HCT116 (cell line): ENCODE data around the gene CABYR. TPM values are rescaled to one million over a fixed set of nuclear protein-coding genes. Genes with fewer than 3 reads are reported as not detected.

ENCODE experiments used
- ATAC-seq: fragments of 200-7000 bp; cut with Tn5 transposase; 2 replicates; pipeline ENCODE4 v1.9.1; 2020; ENCODE audit warnings: mild to moderate bottlenecking, moderate library complexity
- BruUV-seq: library from RNA; stranded (reverse); fragments of 400-500 nt; replicated peaks from 2 replicates; lab custom pipeline; 2021; lab: Mats Ljungman, UMichigan
- CTCF ChIA-PET: fragments of 300-600 bp; sonication (Branson Sonifier 250); formaldehyde crosslinking; loops from one replicate; lab custom pipeline; 2021; ENCODE audit warnings: antibody characterized with exemption; lab: Charles Lee
- POLR2A ChIA-PET: fragments of 300-600, 350-600 bp; sonication (Branson Sonifier 250); formaldehyde crosslinking; loops from one replicate; lab custom pipeline; 2021; ENCODE audit warnings: antibody characterized with exemption; lab: Charles Lee
- RAD21 ChIA-PET, 2 experiments: fragments of 300-600 bp; sonication (Branson Sonifier 250); formaldehyde crosslinking; loops; one replicate each; lab custom pipeline; 2023; ENCODE audit warnings: low total read pairs in 2 of 2; ENCODE audit not compliant: uncharacterized antibody in 2 of 2, unreplicated experiment in 2 of 2, low non-redundant PET in 1 of 2; lab: Charles Lee
- DNase-seq: peaks from one replicate; pipeline ENCODE4 v3.0.0-alpha.2; 2010; ENCODE audit warnings: low read depth, low spot score
- H2AFZ ChIP-seq: fragments of 200-600 bp; shearing (Covaris generic), sonication (generic); 2 replicates; pipeline ENCODE4 v1.6.1; 2017; ENCODE audit warnings: low read depth, mixed run types, mixed read lengths, antibody characterized with exemption, low read length; ENCODE audit not compliant: poor library complexity, severe bottlenecking
- H3K27ac ChIP-seq: 2 replicates; pipeline ENCODE4 v1.5.1; 2012; ENCODE audit warnings: low read depth, low read length
- H3K27me3 ChIP-seq: fragments of 200-600 bp; sonication (generic); 2 replicates; pipeline ENCODE4 v1.6.1; 2016; ENCODE audit warnings: mixed run types, low read length, mixed read lengths; ENCODE audit not compliant: insufficient read depth
- H3K36me3 ChIP-seq, 2 experiments: fragments of 200-500 bp in 1 of 2; fragments of 200-600 bp in 1 of 2; sonication (Bioruptor generic) in 1 of 2; sonication (generic) in 1 of 2; 2 replicates each; pipeline versions ENCODE4 v1.5.1 to v1.6.1; 2014 to 2016; ENCODE audit warnings: low read length in 2 of 2, inconsistent platforms in 1 of 2, mixed read lengths in 1 of 2, mixed run types in 1 of 2; ENCODE audit not compliant: insufficient read depth in 2 of 2, control insufficient read depth in 1 of 2
- H3K4me1 ChIP-seq, 2 experiments: fragments of 200-600 bp in 1 of 2; sonication (generic) in 1 of 2; 2 replicates each; pipeline versions ENCODE4 v1.5.1 to v1.6.1; 2012 to 2017; ENCODE audit warnings: low read length in 2 of 2, inconsistent platforms in 1 of 2, mild to moderate bottlenecking in 1 of 2, mixed read lengths in 1 of 2, mixed run types in 1 of 2, moderate library complexity in 1 of 2; ENCODE audit not compliant: insufficient read depth in 2 of 2, control insufficient read depth in 1 of 2
- H3K4me2 ChIP-seq: fragments of 200-600 bp; sonication (generic); 2 replicates; pipeline ENCODE4 v1.6.1; 2017; ENCODE audit warnings: mixed run types, low read length, mixed read lengths
- H3K4me3 ChIP-seq, 2 experiments: fragments of 200-600 bp in 1 of 2; sonication (generic) in 1 of 2; replicated peaks in 1 of 2; 2 replicates each; pipeline ENCODE4 v1.5.1; 2011 to 2016; ENCODE audit warnings: low read length in 2 of 2, control low read depth in 1 of 2, low read depth in 1 of 2, mild to moderate bottlenecking in 1 of 2, mixed read lengths in 1 of 2, mixed run types in 1 of 2
- H3K79me2 ChIP-seq: fragments of 200-600 bp; sonication (generic); 2 replicates; pipeline ENCODE4 v1.6.1; 2017; ENCODE audit warnings: mild to moderate bottlenecking, mixed run types, low read length, moderate library complexity, mixed read lengths; ENCODE audit not compliant: insufficient read depth
- H3K9ac ChIP-seq: fragments of 200-600 bp; sonication (generic); 2 replicates; pipeline ENCODE4 v1.6.1; 2016; ENCODE audit warnings: low read length, mixed read lengths
- H3K9me2 ChIP-seq: fragments of 200-600 bp; sonication (generic), shearing (Covaris generic); 2 replicates; pipeline ENCODE4 v1.6.1; 2017; ENCODE audit warnings: mixed run types, mild to moderate bottlenecking, moderate library complexity; ENCODE audit not compliant: insufficient read depth
- H3K9me3 ChIP-seq, 2 experiments: fragments of 200-500 bp in 1 of 2; fragments of 200-600 bp in 1 of 2; sonication (Bioruptor generic) in 1 of 2; sonication (generic) in 1 of 2; 2 replicates each; pipeline ENCODE4 v1.6.1; 2014 to 2017; ENCODE audit warnings: low read length in 2 of 2, mixed read lengths in 2 of 2, inconsistent platforms in 1 of 2, low read depth in 1 of 2, mild to moderate bottlenecking in 1 of 2, mixed run types in 1 of 2, moderate library complexity in 1 of 2; ENCODE audit not compliant: control insufficient read depth in 1 of 2, insufficient read depth in 1 of 2
- H4K20me1 ChIP-seq: fragments of 200-600 bp; sonication (generic), shearing (Covaris generic); 2 replicates; pipeline ENCODE4 v1.6.1; 2017; ENCODE audit warnings: mixed run types, mild to moderate bottlenecking, moderate library complexity; ENCODE audit not compliant: insufficient read depth
- ATF3 ChIP-seq: IDR thresholded peaks from 2 replicates; pipeline ENCODE4 v1.6.1; 2012
- CBX3 ChIP-seq: IDR thresholded peaks from 2 replicates; pipeline ENCODE4 v1.6.1; 2012; ENCODE audit warnings: low read depth
- CEBPB ChIP-seq: IDR thresholded peaks from 2 replicates; pipeline ENCODE4 v1.6.1; 2012; ENCODE audit warnings: low read depth
- EGR1 ChIP-seq: IDR thresholded peaks from 2 replicates; pipeline ENCODE4 v1.6.1; 2012; ENCODE audit warnings: low read depth
- EZH2 ChIP-seq: fragments of 200-600 bp; sonication (generic); IDR thresholded peaks from 2 replicates; pipeline ENCODE4 v1.6.1; 2017; ENCODE audit warnings: antibody characterized with exemption, mixed run types
- EZH2phosphoT487 ChIP-seq: fragments of 200-600 bp; IDR thresholded peaks from 2 replicates; pipeline ENCODE4 v1.6.1; 2018; ENCODE audit warnings: antibody characterized with exemption, borderline replicate concordance
- JUND ChIP-seq: IDR thresholded peaks from 2 replicates; pipeline ENCODE4 v1.6.1; 2012
- POLR2A ChIP-seq: IDR thresholded peaks from 2 replicates; pipeline ENCODE4 v1.7.0; 2011; ENCODE audit warnings: borderline replicate concordance; ENCODE audit not compliant: insufficient read depth, insufficient read length; ENCODE audit errors: extremely low read depth
- POLR2AphosphoS5 ChIP-seq: IDR thresholded peaks from 2 replicates; pipeline ENCODE4 v1.6.1; 2011; ENCODE audit warnings: mild to moderate bottlenecking, low read depth, low read length, moderate library complexity
- RAD21 ChIP-seq: IDR thresholded peaks from 2 replicates; pipeline ENCODE4 v1.6.1; 2012; ENCODE audit warnings: low read depth, mild to moderate bottlenecking
- SP1 ChIP-seq: IDR thresholded peaks from 2 replicates; pipeline ENCODE4 v1.6.1; 2012; ENCODE audit warnings: low read depth
- SRF ChIP-seq: IDR thresholded peaks from 2 replicates; pipeline ENCODE4 v1.6.1; 2012; ENCODE audit warnings: low read depth
- TCF7L2 ChIP-seq: IDR thresholded peaks from 2 replicates; pipeline ENCODE4 v1.7.0; 2011; ENCODE audit warnings: borderline replicate concordance, inconsistent platforms; ENCODE audit not compliant: insufficient read depth, insufficient read length; ENCODE audit errors: extremely low read depth
- YY1 ChIP-seq: IDR thresholded peaks from 2 replicates; pipeline ENCODE4 v1.6.1; 2011; ENCODE audit warnings: low read length, low read depth, moderate library complexity, mild to moderate bottlenecking; ENCODE audit not compliant: insufficient replicate concordance; ENCODE audit errors: extremely low read depth
- ZFX ChIP-seq: fragments of 450-650 bp; IDR thresholded peaks from 2 replicates; pipeline ENCODE4 v1.6.1; 2017
- intact Hi-C: fragments of 100-400 bp; cut with micrococcal nuclease; formaldehyde crosslinking; loops from 2 replicates; pipeline ENCODE4 v1.10.0; 2022
- total RNA-seq: library from RNA; stranded (reverse); gene quantifications from one replicate; pipeline ENCODE4 v1.2.1, GENCODE V29; 2021; ENCODE audit not compliant: unreplicated experiment
- TF ChIP-seq, protein P1 (sequence below): IDR thresholded peaks from 2 replicates; pipeline ENCODE4 v1.6.1; 2012
- TF ChIP-seq, protein P2 (sequence below), 3 experiments: fragments of 200-600 bp in 1 of 3; sonication (generic) in 1 of 3; IDR thresholded peaks in 2 of 3; conservative IDR thresholded peaks in 1 of 3; 2 replicates each; pipeline ENCODE4 v1.5.1; 2012 to 2017; ENCODE audit warnings: low read depth in 2 of 3, low read length in 2 of 3, antibody characterized with exemption in 1 of 3, borderline replicate concordance in 1 of 3, control low read depth in 1 of 3, mild to moderate bottlenecking in 1 of 3, mixed read lengths in 1 of 3, mixed run types in 1 of 3, moderate library complexity in 1 of 3; ENCODE audit not compliant: insufficient read depth in 1 of 3
- TF ChIP-seq, protein P3 (sequence below): IDR thresholded peaks from 2 replicates; pipeline ENCODE4 v1.6.1; 2011; ENCODE audit warnings: mild to moderate bottlenecking, low read length, moderate library complexity; ENCODE audit not compliant: insufficient replicate concordance; ENCODE audit errors: extremely low read depth

Gene CABYR
- total RNA-seq, 1 experiment from 2014 or later = not detected

DNA sequence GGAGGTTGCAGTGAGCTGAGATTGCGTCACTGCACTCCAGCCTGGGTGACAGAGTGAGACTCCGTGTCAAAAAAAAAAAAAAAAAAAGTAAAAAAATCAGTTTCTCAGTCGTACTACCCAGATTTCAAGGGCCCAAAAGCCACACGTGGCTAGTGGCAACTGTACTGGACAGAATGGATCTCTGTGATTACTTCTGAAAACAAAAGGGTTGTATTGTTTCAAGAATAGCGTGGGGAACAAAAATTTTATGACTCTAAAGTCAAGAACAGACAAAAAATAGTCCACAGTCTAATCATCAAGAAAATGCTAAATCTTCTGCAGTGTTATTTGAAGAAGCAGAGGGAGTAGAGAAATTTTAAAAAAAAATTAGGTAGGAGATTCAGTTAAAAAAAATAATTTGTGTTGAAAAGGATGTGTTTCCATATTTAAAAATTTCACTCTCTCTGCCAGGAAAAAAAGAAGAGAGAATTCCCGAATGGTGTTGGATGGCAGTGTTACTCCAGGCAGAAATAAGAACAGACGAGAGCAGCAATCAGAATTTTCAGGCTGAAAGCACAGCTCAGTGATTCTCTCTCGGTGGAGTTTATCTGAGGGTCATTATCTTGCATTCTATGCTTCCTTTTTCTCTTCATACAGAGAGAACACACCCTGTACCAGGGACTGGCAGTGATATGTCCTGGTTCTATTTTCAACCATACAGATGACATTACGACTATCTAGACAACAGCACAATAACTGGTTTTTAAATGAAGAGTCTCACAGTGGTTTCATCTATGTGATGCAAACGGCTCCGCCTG lies 61.8 kb downstream of the CABYR start:
- H3K27ac ChIP-seq = no peak overlapping the region
- POLR2A ChIA-PET = no interaction called here
- no peak for DNase-seq
- CTCF ChIA-PET = no interaction called here
- H3K9me2 ChIP-seq = no peaks in the 10 kb centered on the region
- no peak overlapping the region for H3K4me2 ChIP-seq
- no peak overlapping the region for H3K9ac ChIP-seq
- H4K20me1 ChIP-seq = no peaks in the 10 kb centered on the region
- H2AFZ ChIP-seq = no peak overlapping the region
- no TSS peak for BruUV-seq
- intact Hi-C loops = no loop called here
- RAD21 ChIA-PET = no interaction called here
- no peaks in the 10 kb centered on the region for H3K9me3 ChIP-seq
- no peaks in the 10 kb centered on the region for H3K4me1 ChIP-seq
- no peaks in the 10 kb centered on the region for H3K27me3 ChIP-seq
- TF ChIP-seq, protein P1, sequence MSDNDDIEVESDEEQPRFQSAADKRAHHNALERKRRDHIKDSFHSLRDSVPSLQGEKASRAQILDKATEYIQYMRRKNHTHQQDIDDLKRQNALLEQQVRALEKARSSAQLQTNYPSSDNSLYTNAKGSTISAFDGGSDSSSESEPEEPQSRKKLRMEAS = no peak
- no peak for TF ChIP-seq ATF3
- TF ChIP-seq, protein P2, sequence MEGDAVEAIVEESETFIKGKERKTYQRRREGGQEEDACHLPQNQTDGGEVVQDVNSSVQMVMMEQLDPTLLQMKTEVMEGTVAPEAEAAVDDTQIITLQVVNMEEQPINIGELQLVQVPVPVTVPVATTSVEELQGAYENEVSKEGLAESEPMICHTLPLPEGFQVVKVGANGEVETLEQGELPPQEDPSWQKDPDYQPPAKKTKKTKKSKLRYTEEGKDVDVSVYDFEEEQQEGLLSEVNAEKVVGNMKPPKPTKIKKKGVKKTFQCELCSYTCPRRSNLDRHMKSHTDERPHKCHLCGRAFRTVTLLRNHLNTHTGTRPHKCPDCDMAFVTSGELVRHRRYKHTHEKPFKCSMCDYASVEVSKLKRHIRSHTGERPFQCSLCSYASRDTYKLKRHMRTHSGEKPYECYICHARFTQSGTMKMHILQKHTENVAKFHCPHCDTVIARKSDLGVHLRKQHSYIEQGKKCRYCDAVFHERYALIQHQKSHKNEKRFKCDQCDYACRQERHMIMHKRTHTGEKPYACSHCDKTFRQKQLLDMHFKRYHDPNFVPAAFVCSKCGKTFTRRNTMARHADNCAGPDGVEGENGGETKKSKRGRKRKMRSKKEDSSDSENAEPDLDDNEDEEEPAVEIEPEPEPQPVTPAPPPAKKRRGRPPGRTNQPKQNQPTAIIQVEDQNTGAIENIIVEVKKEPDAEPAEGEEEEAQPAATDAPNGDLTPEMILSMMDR (IDR thresholded peaks at IDR 0.05 in 2 of 3, conservative IDR thresholded peaks at IDR 0.05 in 1 of 3; ENCODE audit: borderline replicate concordance in 1 of 3, insufficient read depth in 1 of 3, low read depth in 2 of 3, low read length in 2 of 3) = no peak
- TF ChIP-seq JUND = no peak
- TF ChIP-seq, protein P3, sequence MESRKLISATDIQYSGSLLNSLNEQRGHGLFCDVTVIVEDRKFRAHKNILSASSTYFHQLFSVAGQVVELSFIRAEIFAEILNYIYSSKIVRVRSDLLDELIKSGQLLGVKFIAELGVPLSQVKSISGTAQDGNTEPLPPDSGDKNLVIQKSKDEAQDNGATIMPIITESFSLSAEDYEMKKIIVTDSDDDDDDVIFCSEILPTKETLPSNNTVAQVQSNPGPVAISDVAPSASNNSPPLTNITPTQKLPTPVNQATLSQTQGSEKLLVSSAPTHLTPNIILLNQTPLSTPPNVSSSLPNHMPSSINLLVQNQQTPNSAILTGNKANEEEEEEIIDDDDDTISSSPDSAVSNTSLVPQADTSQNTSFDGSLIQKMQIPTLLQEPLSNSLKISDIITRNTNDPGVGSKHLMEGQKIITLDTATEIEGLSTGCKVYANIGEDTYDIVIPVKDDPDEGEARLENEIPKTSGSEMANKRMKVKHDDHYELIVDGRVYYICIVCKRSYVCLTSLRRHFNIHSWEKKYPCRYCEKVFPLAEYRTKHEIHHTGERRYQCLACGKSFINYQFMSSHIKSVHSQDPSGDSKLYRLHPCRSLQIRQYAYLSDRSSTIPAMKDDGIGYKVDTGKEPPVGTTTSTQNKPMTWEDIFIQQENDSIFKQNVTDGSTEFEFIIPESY = no peak
- TF ChIP-seq TCF7L2 = no peak
- no peak for TF ChIP-seq RAD21
- no peak for TF ChIP-seq EZH2phosphoT487
- no peak for TF ChIP-seq CBX3
- TF ChIP-seq EGR1 = no peak
- no peak for TF ChIP-seq YY1
- no peak for TF ChIP-seq CEBPB
- no peak for TF ChIP-seq POLR2A
- TF ChIP-seq POLR2AphosphoS5 = no peak
- no peak for TF ChIP-seq SRF
- TF ChIP-seq ZFX = no peak
- no peak for TF ChIP-seq SP1
- TF ChIP-seq EZH2 = no peak
- TF ChIP-seq, all 23 proteins: peak for 0
- Histone ChIP-seq H3K79me2 (no peaks in the 10 kb centered on the region), H3K4me3 (no peak overlapping the region), H3K36me3 (no peaks in the 10 kb centered on the region)
- no peak for ATAC-seq
